Measurements from ENCODE around the gene PRDM2.

DNA sequence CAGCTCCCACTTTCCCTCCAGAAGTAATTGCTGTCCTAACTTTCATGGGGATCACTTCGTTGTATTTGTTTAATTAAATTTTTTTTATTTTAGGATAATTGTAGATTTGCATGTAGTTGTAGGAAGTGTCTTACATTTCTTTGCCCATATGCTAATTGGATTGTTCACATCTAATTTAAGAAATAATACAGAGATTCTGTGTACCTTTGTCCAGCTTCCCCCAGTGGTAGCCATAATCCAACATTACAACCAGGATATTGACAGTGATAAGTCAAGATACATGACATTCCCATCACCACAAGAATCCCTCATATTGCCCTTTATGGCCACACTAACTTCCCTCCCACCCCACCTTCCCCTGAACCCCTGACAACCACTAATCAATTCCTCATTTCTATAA is 136.6 kb downstream of the PRDM2 start:
- TF ChIP-seq, protein P1, sequence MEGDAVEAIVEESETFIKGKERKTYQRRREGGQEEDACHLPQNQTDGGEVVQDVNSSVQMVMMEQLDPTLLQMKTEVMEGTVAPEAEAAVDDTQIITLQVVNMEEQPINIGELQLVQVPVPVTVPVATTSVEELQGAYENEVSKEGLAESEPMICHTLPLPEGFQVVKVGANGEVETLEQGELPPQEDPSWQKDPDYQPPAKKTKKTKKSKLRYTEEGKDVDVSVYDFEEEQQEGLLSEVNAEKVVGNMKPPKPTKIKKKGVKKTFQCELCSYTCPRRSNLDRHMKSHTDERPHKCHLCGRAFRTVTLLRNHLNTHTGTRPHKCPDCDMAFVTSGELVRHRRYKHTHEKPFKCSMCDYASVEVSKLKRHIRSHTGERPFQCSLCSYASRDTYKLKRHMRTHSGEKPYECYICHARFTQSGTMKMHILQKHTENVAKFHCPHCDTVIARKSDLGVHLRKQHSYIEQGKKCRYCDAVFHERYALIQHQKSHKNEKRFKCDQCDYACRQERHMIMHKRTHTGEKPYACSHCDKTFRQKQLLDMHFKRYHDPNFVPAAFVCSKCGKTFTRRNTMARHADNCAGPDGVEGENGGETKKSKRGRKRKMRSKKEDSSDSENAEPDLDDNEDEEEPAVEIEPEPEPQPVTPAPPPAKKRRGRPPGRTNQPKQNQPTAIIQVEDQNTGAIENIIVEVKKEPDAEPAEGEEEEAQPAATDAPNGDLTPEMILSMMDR (IDR thresholded peaks at IDR 0.05) = no peak
- no peak for TF ChIP-seq POLR2A (IDR thresholded peaks at IDR 0.05)

Measured in heart left ventricle (tissue), 13 donors.